ENCODE results near the gene BRCC3. TPM values are rescaled to one million over a fixed set of nuclear protein-coding genes. Genes with fewer than 3 reads are reported as not detected.
A peak's percentile ranks its signal among the peaks of the same experiment; 100 is the strongest.

The BRCC3 gene
- total and polyA plus RNA-seq, 12 donors, result 7.8 to 43.0 (median 18.0) TPM

DNA sequence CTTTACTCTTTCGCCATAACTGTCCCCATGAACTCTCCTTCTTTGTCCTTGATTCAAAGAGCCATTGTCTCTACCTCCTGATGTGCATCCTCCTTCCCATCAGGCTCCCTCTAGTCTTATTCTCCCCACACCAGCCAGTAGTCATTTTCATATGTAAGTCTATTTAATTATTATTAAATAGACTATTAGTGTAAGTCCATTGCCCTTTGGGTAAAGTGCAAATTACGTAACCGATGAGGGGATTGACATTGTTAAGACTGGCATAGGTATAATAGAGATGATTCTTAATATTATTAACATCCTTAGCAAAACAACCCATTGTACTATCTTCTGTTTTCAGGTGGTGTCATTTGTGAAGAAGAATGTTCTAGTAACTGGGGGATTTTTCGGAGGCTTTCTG lies 17.1 kb upstream of the BRCC3 start:
- intact Hi-C loops (cut with DNase I), result loop anchor here in 1 of 2 donors (10.0 kb wide), 1 partner anchor 69 kb away; no protein-coding TSS in a partner anchor
- DNase-seq, result no peak
- TF ChIP-seq, protein P1, sequence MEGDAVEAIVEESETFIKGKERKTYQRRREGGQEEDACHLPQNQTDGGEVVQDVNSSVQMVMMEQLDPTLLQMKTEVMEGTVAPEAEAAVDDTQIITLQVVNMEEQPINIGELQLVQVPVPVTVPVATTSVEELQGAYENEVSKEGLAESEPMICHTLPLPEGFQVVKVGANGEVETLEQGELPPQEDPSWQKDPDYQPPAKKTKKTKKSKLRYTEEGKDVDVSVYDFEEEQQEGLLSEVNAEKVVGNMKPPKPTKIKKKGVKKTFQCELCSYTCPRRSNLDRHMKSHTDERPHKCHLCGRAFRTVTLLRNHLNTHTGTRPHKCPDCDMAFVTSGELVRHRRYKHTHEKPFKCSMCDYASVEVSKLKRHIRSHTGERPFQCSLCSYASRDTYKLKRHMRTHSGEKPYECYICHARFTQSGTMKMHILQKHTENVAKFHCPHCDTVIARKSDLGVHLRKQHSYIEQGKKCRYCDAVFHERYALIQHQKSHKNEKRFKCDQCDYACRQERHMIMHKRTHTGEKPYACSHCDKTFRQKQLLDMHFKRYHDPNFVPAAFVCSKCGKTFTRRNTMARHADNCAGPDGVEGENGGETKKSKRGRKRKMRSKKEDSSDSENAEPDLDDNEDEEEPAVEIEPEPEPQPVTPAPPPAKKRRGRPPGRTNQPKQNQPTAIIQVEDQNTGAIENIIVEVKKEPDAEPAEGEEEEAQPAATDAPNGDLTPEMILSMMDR (IDR thresholded peaks at IDR 0.05), result no peak
- no peak for TF ChIP-seq POLR2A (IDR thresholded peaks at IDR 0.05)
- Histone ChIP-seq H3K27me3 (no peaks in the 10 kb centered on the region), H3K9me3 (replicated peaks in 1 of 3) (no peaks in the 10 kb centered on the region), H3K36me3 (replicated peaks in 1 of 2) (peaks cover 0 to 4% of the 10 kb centered on the region in 2 donors), H3K4me1 (replicated peaks in 1 of 2) (no peaks in the 10 kb centered on the region), H3K27ac (no peak overlapping the region), H3K4me3 (no peak overlapping the region)
- 83 to 92% (median 90%) methylated on average over 4 of the region's 4 CpGs for WGBS, 4 donors

DNA sequence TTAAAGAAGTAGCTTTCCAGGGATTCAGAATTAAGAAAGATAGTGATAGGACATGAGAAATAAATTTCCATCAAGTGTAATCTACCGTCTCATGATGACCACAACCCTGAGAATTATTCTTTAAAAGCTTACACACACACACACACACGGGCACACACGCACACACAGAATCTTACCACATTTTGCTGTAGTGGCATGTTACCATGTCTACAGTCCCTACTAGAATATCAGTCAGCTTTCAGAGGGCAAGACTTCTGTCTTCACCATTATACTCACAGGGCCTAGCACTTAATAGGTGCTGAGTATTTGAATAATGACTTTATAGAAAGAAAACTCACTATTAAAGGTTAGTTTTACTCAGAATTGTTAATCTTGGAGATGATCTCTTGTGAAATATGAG lies 15.8 kb upstream of the BRCC3 start:
- intact Hi-C loops (cut with DNase I), result loop anchor here (5.0 to 10.0 kb wide), 2 partner anchors 71 to 73 kb away; no protein-coding TSS in a partner anchor
- H3K4me3 ChIP-seq, result no peak overlapping the region
- WGBS, 4 donors, result 75 to 93% (median 85%) methylated on average over 3 of the region's 3 CpGs
- no peak overlapping the region for H3K27ac ChIP-seq
- no peaks in the 10 kb centered on the region for H3K9me3 ChIP-seq (replicated peaks in 1 of 3)
- DNase-seq, result no peak
- TF ChIP-seq POLR2A (IDR thresholded peaks at IDR 0.05), result no peak
- TF ChIP-seq, protein P1 (IDR thresholded peaks at IDR 0.05), result no peak
- no peaks in the 10 kb centered on the region for H3K4me1 ChIP-seq (replicated peaks in 1 of 2)
- peaks cover 0 to 4% of the 10 kb centered on the region in 2 donors for H3K36me3 ChIP-seq (replicated peaks in 1 of 2)
- no peaks in the 10 kb centered on the region for H3K27me3 ChIP-seq

DNA sequence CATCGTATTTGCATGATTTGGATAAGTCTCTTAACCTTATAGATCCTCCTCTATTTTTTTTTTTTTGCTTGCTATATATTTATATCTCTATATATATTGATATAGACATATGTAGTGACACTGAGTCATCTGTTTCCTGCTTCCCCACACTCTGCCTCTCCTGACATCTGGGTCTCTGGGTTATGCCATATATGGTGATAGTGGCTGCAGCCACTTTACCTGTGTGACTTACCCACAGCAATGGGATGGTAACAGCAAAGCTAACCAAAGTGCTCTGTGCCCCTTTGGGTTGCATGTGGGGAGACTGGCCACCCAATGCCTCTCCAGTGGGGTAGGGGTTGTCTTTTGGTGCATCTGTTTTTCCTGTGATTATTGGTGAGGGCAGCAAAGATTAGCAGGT lies 14.8 kb upstream of the BRCC3 start:
- Histone ChIP-seq H3K36me3 (replicated peaks in 1 of 2) (peaks cover 0 to 4% of the 10 kb centered on the region in 2 donors), H3K4me1 (replicated peaks in 1 of 2) (no peaks in the 10 kb centered on the region), H3K4me3 (no peak overlapping the region), H3K27ac (peak overlapping the region in 1 of 5 donors; percentile 40), H3K9me3 (replicated peaks in 1 of 3) (no peaks in the 10 kb centered on the region), H3K27me3 (no peaks in the 10 kb centered on the region)
- no peak for TF ChIP-seq POLR2A (IDR thresholded peaks at IDR 0.05)
- TF ChIP-seq, protein P1 (IDR thresholded peaks at IDR 0.05), result no peak
- intact Hi-C loops (cut with DNase I), result loop anchor here (5.0 to 10.0 kb wide), 2 partner anchors 72 to 74 kb away; no protein-coding TSS in a partner anchor
- WGBS, 4 donors, result 63 to 94% (median 80%) methylated on average over 1 of the region's 1 CpG
- no peak for DNase-seq

DNA sequence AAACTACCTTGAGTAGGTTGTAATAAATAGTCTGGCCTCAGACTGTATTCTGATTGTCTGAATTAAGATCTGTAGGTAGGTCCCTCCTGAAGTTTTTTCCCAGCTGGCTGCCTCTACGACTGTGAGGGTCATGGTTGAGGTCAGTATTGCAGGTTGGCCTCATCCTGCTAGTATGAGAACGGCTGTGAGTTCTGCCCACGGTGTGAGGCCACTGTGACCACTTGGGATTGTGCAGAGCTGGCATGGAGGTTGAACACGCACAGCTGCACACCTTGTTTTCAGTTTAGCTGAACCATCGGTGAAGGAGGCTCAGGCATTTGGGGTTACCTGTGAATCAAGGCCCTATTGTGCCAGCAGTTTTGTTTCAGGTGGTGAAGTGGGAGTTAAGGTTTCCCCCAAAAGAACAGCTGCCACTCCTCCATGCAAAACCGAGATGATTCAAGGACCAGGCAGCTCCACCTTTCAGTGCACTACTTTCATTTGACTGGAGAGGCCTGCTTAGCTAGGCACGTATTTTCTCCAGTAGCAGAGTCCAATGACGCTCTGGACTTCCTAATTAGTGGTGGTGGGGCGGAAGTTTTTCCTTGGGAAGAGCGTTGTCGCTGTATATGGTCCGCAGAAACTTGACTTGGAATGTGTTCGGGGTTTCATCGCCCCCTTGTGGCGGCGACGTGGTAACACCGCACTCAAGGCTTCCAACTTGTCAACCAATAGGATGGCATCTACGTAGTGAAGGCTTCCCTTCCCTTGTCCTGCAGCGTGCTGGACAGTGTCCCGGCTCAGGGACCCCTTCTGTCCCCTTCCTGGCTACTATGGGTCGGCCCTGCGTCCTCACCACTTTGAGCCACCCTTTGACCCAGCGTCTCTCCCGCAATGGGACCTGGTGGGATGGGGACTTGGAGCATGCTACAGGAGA lies 14.2 kb upstream of the BRCC3 start:
- Histone ChIP-seq H3K4me3 (peak overlapping the region in 1 of 4 donors; percentile 31), H3K27ac (peak overlapping the region in 2 of 5 donors; percentile 27 to 40), H3K27me3 (no peaks in the 10 kb centered on the region), H3K9me3 (replicated peaks in 1 of 3) (no peaks in the 10 kb centered on the region), H3K4me1 (replicated peaks in 1 of 2) (no peaks in the 10 kb centered on the region), H3K36me3 (replicated peaks in 1 of 2) (peaks cover 0 to 4% of the 10 kb centered on the region in 2 donors)
- WGBS, 4 donors, result 0 to 24% (median 16%) methylated on average over 4 to 25 of the region's 25 CpGs
- intact Hi-C loops (cut with DNase I), result loop anchor here (5.0 to 10.0 kb wide), 2 partner anchors 72 to 75 kb away; no protein-coding TSS in a partner anchor
- peak; percentile 52 to 90 (median 71) for DNase-seq
- TF ChIP-seq, protein P1 (IDR thresholded peaks at IDR 0.05), result peak; percentile 70 to 78 (median 71)
- no peak for TF ChIP-seq POLR2A (IDR thresholded peaks at IDR 0.05)
